ENCODE data around the gene SLC26A8.

SLC26A8 gene

DNA sequence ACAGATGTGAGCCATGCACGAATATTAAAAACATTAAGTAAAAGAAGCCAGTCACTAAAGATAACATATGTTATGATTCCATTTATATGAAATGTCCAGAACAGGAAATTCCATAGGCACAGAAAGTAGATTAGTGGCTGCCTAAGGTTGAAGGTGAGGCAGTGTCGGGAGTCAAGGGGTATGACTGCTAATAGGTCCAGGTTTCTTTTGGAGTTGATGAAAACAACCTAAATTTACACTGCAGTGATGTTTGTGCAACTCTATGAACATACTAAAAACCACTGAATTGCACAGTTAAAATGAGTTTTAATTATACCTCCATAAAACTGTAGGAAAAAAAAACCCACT, 118.0 kb downstream of the SLC26A8 start:
- DNase-seq, result no peak

DNA sequence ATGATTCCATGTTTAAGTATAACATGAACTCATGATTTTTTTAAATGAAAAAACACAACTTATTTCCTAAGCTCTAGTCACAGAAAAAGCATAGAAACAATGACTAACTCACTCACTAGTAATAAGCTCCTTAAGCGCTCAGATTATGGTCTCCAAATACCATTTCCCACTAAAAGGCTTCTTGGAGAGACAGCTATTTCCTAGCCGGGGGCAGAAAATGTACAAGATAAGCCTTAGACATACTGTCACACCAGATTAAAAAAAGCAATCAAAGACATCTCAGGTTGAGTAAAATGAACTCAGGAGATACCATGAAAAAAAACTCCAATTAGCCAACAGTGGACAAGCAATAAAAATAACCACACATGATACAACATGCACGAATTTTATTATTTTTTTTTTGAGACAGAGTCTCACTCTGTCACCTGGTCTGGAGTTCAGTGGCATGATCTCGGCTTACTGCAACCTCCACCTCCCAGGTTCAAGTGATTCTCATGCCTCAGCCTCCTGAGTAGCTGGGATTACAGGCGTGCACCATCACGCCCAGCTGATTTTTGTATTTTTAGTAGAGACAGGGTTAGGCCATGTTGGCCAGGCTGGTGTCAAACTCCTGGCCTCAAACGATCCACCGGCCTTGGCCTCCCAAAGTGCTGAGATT, 118.5 kb downstream of the SLC26A8 start:
- no peak for DNase-seq

DNA sequence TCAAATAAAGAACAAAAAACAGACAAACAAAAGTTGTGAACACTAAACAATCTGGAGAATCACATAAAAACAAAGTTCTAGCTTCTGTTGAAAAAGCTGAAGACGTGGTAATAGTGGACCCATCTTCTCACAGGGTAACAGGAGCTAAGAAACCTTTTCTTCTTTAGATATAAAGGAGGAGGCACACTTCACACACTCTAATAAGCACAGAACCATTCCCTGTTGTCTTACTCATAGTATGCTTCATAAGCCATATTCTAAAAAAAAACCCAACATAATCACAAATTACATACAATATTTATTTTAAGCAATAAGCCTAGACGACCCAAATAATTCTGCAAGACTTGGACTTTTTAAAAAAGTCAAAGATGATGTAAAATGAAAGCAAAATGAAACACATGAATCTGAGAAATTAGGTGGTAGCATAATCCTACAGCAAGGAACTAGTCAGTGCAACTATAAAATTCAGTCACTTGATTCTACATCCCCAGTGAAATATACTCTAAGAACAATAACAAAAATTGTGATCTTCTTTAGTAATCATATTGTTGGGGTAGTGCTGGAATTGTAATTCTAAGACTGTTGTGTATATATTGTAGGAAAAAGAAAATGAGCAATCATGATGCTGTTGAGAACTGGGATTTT, 119.2 kb downstream of the SLC26A8 start:
- DNase-seq, result no peak

DNA sequence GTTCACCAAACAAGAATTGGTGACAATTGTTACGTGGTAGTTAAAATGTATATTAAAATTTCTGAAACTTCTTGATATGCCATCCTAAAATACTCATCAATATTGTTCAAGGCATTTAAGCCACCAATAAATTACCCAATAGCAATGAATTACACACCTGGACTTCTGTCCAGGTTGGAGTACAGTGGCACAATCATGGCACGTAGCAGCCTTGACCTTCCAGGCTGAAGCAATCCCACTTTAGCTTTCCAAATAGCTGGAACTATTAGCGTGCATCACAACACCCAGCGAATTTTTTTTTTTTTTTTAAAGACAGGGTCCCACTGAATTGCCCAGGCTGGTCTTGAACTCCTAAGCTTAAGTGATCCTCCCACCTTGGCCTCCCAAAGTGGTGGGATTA, 120.8 kb downstream of the SLC26A8 start:
- DNase-seq, result no peak

DNA sequence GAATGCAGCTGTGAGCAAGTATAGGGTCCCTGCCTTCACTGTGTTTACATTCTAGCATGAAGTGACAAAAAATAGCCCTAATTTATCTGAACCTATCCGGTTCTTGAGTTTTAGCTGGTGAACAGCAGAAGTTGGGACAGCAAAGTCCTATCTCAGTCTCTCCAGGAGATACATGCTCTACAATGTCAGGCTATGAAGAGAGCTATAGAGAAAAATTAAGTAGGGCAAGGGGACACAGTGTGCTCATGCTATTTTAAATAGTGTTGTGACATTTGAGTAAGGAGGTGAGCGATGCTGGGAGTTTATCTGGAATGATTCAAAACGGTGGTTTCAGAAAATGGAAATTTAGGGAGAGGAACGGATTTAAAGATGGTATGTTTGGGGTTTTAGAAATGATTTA, 124.0 kb downstream of the SLC26A8 start:
- no peak for DNase-seq

DNA sequence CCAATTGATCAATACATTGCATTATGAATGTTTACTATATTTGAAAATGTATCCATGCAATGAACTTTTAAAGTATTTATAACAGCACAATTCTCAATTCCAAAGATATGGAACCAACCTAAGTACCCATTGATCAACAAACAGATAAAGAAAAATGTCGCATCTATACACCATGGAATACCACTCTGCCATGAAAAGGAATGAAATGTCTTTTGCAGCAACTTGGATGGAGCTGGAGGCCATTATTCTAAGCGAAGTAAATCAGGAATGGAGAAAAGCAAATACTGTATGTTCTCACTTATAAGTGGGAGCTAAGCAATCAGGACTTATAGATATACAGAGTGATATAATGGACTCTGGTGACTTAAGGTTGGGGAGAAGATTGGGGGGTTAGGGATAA, 126.4 kb downstream of the SLC26A8 start:
- DNase-seq, result no peak

DNA sequence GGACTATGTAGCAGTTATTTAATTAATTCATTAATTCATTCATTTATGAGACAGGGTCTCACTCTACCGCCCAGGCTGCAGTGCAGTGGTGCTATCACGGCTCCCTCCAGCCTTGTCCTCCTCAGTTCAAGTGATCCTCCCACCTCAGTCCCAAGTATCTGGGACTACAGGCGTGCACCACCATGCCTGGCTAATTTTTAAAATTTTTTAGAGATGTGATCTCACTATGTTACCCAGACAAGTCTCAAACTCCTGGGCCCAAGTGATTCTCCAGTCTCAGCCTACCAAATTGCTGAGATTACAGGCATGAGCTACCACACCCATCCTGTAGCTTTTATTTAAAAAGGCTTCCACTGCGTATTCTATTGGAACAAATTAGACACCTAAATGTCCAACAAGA, 127.0 kb downstream of the SLC26A8 start:
- no peak for DNase-seq

DNA sequence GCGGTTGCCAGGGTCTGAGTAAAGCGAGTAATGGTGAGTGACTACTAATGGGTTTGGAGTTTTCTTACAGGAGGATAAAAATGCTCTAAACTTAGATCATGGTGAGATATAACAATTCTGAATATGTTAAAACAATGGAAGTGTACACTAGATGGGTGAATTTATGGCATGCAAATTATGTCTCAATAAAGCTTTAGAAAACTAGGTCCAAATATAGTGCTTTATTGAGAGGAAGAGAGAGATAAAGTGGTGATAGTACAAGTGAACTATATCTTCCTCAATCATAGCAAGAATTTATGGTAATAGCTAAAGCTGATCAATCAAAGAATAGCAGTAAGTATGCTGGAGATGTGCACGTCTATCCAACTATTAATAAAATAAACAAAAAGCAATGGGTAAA, 127.4 kb downstream of the SLC26A8 start:
- DNase-seq, result no peak

DNA sequence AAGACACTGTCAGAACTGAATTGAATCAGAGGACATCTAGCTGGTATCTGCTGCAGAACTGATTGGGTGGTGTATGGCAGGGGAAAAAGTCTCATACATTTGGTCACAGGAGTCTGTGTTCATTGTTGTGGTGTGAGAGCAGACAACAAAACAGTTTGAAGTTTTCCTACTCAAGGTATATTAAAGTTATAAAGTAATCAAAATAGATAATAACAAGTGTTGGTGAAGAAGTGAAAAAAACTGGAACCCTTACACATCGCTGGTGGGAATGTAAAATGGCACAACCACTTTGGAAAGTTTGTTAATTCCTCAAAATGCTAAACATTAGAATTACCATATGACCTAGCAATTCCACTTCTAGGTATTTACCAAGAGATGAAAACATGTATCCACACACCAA, 128.2 kb downstream of the SLC26A8 start:
- DNase-seq, result no peak

DNA sequence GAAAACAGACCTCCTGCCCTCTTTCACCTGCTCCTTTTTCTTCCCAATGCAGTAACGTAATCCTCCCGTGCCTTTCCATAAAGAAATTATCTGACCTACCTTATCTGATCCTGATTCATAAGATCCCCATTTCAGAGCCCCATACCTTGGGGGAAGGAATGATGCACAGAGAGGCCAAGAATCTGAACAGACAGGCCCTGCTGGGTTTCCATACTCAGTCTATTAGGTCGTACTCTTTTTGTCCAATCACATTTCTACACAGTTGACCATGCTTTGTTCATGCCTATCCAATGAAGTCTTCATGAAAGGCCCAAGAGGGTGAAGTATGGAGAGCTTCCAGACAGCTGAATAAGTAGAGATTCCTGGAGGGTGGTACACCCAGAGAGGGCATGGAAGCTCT, 128.9 kb downstream of the SLC26A8 start:
- no peak for DNase-seq

DNA sequence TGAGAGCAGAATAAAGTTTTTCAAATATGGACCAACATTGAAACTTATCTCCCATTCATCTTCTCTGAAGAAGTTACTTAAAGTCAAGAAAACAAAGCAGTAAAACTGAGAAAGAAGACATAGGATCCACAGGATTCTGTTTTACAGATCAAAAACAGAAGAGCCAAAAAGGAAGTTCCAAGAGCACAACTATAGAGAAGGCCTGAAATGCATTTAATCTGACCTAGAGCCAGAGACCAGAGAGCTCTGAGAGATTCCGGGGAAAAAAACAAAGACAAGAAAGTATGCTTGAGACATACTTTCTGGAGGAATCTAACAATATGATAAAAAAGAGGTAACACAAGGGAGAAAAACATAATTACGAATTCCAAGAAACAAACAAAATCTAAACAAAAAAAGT, 129.7 kb downstream of the SLC26A8 start:
- DNase-seq, result no peak
